GM13976 (cell line): Measurements from ENCODE around the gene ASPSCR1.

ENCODE experiments used
- DNase-seq: peaks from one replicate; pipeline ENCODE4 v3.0.0; 2012; ENCODE audit warnings: low spot score
- CTCF ChIP-seq: IDR thresholded peaks from 2 replicates; pipeline ENCODE4 v1.5.1; 2012; ENCODE audit warnings: borderline replicate concordance, mild to moderate bottlenecking; ENCODE audit not compliant: insufficient read depth; ENCODE audit errors: extremely low read depth, missing control alignments, control extremely low read depth
- in situ Hi-C: fragments of 300-500 bp; cut with MboI; formaldehyde crosslinking; loops from one replicate; pipeline ENCODE4 v1.12.0; 2022; ENCODE audit warnings: low sequenced_read_pairs, mixed read lengths, inconsistent platforms; ENCODE audit not compliant: unreplicated experiment

The ASPSCR1 gene

DNA sequence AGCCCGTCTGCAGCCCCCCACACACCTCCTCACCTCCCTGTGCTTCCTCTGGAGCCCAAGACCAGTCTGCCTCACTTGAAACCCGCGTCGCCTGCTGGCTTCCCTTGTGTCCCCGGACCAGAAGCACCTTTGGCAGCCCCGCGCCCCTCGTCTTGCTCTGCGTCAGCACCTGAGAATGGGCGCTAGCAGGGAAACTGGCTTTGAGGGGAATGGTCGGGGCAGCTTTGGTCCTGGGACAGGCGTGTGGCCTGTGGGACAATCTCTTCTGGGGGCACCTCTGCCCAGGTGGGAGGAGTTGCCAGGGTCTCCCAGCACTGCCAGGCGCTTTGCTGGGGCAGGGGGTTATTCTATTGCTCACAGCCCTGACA is 46.3 kb upstream of the ASPSCR1 start:
- no peak for TF ChIP-seq CTCF
- in situ Hi-C loops: no loop called here
- DNase-seq: no peak

- TF ChIP-seq CTCF: no peak
- in situ Hi-C loops: no loop called here
- DNase-seq: no peak
These were observed 45.7 kb upstream of the ASPSCR1 start for GRCh38 chr17:81931557-81932332.

DNA sequence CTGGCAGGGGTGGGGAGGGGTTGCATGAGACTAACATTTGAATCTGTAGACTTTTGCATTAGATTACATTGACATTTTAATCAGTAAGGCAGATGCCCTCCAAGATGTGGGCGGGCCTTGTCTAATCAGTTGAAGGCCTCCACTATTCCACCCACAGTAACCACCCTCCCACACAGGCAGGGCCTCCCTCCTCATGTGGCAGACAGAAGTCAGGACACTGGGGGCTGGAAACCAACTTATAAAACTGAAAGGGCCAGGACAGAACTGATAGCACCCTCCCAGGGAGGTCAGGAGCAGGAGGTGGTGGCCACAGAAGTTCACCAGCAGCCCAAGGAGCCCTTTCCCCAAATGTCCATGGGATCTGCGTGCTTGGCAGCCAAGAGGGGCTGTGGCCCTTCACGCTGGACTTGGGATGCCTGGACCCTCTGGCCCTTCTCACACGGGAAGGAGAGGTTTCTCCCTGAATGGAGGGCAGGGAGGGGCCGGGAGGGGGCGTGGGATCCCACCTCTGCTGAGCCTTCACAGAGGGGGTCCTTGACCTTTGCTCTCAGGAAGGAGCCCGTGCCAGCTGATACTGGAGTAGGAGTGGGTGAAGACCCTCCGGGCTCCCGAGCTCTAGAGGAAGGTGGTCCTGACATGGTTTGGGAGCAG is 45.0 kb upstream of the ASPSCR1 start:
- no peak for DNase-seq
- in situ Hi-C loops: no loop called here
- no peak for TF ChIP-seq CTCF

- no peak for DNase-seq
- TF ChIP-seq CTCF: no peak
- in situ Hi-C loops: no loop called here
These were observed 44.2 kb upstream of the ASPSCR1 start for GRCh38 chr17:81933178-81933699.

- no peak for DNase-seq
- in situ Hi-C loops: no loop called here
- TF ChIP-seq CTCF: no peak
These were observed 43.2 kb upstream of the ASPSCR1 start for GRCh38 chr17:81934098-81934757.

DNA sequence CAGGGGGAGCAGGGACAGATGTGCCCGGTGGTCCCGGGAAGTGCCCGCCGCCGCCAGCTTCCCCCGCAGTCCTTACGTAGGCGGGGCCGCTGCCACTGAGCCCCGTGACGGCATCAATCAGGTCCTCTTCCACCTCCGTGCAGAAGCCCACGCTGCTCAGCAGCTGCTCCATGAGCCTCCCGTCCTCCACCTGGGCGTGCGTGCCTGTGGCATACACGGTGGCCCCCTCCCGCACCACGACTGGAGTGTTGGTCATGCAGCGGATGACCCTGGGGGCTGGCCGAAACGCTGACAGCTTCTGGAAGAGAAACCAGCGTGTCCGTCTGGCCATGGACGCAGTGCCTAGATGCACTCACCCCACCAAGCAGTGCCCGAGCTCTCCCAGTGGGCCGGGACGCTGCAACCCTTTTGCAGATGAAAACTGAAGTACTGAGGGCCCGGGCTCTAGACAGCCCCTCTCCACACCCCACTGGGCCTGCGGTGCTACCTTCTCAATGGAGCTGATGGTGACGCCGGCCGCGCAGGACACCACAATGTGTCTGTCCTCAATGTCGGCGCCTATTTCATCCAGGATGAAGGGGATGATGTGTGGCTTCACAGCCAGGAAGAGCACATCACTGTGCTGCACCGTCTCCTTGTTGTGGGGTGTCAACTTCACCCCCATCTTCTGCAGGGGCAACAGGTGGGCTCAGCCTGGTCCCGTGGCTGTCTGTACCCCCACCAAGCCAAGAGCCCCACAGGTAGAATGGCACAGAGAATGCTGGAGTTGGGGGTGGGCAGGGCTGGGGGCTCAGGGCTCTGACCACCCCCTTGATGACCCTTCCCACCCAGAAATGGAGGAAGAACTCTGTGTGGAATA is 42.4 kb upstream of the ASPSCR1 start:
- DNase-seq: no peak
- in situ Hi-C loops: no loop called here

More for the DNA sequence above, 42.4 kb upstream of the ASPSCR1 start:
- TF ChIP-seq CTCF: no peak
